ENCODE results near the gene EDDM13.
"Not testable (repeated sequence)": the region's sequence is repeated elsewhere in the genome, so short reads cannot be mapped to it uniquely, and the experiment has no call there.

DNA sequence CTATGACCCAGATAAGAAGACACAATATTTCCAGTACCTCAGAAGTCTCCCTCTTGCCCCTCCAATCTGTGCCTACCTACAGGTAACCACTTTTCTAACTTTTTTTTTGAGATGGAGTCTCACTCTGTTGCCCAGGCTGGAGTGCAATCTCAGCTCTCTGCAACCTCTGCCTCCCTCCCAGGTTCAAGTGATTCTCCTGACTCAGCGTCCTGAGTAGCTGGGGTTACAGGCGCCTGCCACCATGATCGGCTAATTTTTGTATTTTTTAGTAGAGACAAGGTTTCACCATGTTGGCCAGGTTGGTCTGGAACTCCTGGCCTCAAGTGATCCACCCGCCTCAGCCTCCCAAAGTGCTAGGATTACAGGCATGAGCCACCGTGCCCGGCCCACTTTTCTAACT is 10.6 kb upstream of the EDDM13 start:
- TF ChIP-seq, protein P1, sequence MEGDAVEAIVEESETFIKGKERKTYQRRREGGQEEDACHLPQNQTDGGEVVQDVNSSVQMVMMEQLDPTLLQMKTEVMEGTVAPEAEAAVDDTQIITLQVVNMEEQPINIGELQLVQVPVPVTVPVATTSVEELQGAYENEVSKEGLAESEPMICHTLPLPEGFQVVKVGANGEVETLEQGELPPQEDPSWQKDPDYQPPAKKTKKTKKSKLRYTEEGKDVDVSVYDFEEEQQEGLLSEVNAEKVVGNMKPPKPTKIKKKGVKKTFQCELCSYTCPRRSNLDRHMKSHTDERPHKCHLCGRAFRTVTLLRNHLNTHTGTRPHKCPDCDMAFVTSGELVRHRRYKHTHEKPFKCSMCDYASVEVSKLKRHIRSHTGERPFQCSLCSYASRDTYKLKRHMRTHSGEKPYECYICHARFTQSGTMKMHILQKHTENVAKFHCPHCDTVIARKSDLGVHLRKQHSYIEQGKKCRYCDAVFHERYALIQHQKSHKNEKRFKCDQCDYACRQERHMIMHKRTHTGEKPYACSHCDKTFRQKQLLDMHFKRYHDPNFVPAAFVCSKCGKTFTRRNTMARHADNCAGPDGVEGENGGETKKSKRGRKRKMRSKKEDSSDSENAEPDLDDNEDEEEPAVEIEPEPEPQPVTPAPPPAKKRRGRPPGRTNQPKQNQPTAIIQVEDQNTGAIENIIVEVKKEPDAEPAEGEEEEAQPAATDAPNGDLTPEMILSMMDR (IDR thresholded peaks at IDR 0.05 in 8 of 11, conservative IDR thresholded peaks at IDR 0.05 in 3 of 11) = not testable (repeated sequence)
- TF ChIP-seq POLR2A, POLR2AphosphoS5 (IDR thresholded peaks at IDR 0.05): not testable (repeated sequence)

Data from spleen (tissue), 7 donors.